Smooth muscle cell (in vitro differentiated cells): ENCODE data around the gene YBX1. TPM values are rescaled to one million over a fixed set of nuclear protein-coding genes. Genes with fewer than 3 reads are reported as not detected.

Experiments used
- DNase-seq: peaks from one replicate; lab custom pipeline; 2025; ENCODE audit not compliant: unreplicated experiment; lab: John Stamatoyannopoulos, UW
- H2AFZ ChIP-seq: fragments of 200-600 bp; sonication (generic); 2 replicates; pipeline ENCODE4 v1.6.0; 2016; ENCODE audit warnings: antibody characterized with exemption, low read depth, mild to moderate bottlenecking
- H3F3A ChIP-seq: fragments of 200-600 bp; sonication (generic); 2 replicates; pipeline ENCODE4 v1.6.0; 2017; ENCODE audit warnings: antibody characterized with exemption, low read depth
- H3K27ac ChIP-seq: fragments of 200-600 bp; sonication (generic); 2 replicates; pipeline ENCODE4 v1.5.1; 2016; ENCODE audit warnings: low read depth, mild to moderate bottlenecking
- H3K27me3 ChIP-seq: fragments of 200-600 bp; sonication (generic); 2 replicates; pipeline ENCODE4 v1.6.1; 2016; ENCODE audit warnings: low read depth, mild to moderate bottlenecking
- H3K36me3 ChIP-seq: fragments of 200-600 bp; sonication (generic); 2 replicates; pipeline ENCODE4 v1.5.1; 2016; ENCODE audit warnings: low read depth
- H3K4me1 ChIP-seq: fragments of 200-600 bp; sonication (generic); 2 replicates; pipeline ENCODE4 v1.5.1; 2016; ENCODE audit warnings: low read depth
- H3K4me2 ChIP-seq: fragments of 200-600 bp; sonication (generic); 2 replicates; pipeline ENCODE4 v1.6.0; 2016; ENCODE audit warnings: mild to moderate bottlenecking
- H3K4me3 ChIP-seq: fragments of 200-600 bp; sonication (generic); 2 replicates; pipeline ENCODE4 v1.5.1; 2016; ENCODE audit warnings: mild to moderate bottlenecking
- H3K79me2 ChIP-seq: fragments of 200-600 bp; sonication (generic); 2 replicates; pipeline ENCODE4 v1.6.0; 2016; ENCODE audit warnings: low read depth, mild to moderate bottlenecking
- H3K9ac ChIP-seq: fragments of 200-600 bp; sonication (generic); 2 replicates; pipeline ENCODE4 v1.6.0; 2016; ENCODE audit warnings: low read depth
- H3K9me3 ChIP-seq: fragments of 200-600 bp; sonication (generic); replicated peaks from 2 replicates; pipeline ENCODE4 v1.5.1; 2016; ENCODE audit warnings: low read depth
- H4K20me1 ChIP-seq: fragments of 200-600 bp; sonication (generic); 2 replicates; pipeline ENCODE4 v1.6.0; 2016; ENCODE audit warnings: low read depth
- CTCF ChIP-seq: fragments of 200-600 bp; sonication (generic); IDR thresholded peaks from 2 replicates; pipeline ENCODE4 v1.5.1; 2017; ENCODE audit warnings: borderline replicate concordance, mild to moderate bottlenecking, antibody characterized with exemption; ENCODE audit not compliant: insufficient read depth, poor library complexity, severe bottlenecking
- WGBS: methylation state at CpG from one replicate; pipeline ENCODE4 v1.1.7; 2016; ENCODE audit warnings: low lambda C conversion rate; 5-methylcytosine and 5-hydroxymethylcytosine counted together
- polyA plus RNA-seq: library from polyadenylated mRNA; unstranded; fragments of >200 nt; fragmentation: Nextera tagmentation; extraction: Ambion mirVana; gene quantifications from 2 replicates; pipeline ENCODE4 v1.2.1, GENCODE V29; 2016
- total RNA-seq: library from RNA; depleted of rRNA; stranded (reverse); fragments of >200 nt; gene quantifications from 2 replicates; pipeline ENCODE4 v1.2.3, GENCODE V29; 2014

YBX1 gene
- total and polyA plus RNA-seq, 2 experiments from 2014 or later: 284 to 587 TPM

GRCh38 chr1:42675467-42675866, 6.8 kb upstream of the YBX1 start:
- Histone ChIP-seq H3K27me3 (no peaks in the 10 kb centered on the region), H3K4me2 (no peak overlapping the region), H3K9ac (no peak overlapping the region)

DNA sequence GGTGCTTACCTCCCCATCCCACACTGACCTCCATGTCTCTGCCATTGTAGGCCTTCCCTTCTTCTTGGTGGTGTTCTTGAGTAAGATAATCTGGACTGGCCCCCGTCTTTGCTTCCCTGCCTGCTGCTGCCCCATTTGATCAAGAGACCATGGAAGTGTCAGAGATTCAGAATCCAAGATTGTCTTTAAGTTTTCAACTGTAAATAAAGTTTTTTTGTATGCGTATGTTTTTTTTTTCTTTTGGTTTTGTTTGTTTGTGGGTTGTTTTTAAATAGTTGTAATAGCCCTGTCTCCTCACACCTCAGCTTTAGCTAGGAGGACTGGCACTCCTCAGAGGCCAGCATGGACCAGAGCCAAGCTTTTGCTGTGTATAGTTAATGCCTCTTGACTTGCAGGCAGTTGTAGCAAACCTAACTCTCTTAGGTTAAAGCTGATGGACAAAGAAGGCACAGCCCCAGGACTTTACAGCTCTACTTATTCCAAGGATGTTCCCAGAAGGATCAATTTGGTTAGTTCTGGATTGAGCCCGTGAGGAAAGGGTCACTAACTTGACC, 5.6 kb upstream of the YBX1 start:
- Histone ChIP-seq H3K4me1 (peaks cover 10% of the 10 kb centered on the region), H3K4me2 (no peak overlapping the region), H3F3A (peaks cover 7% of the 10 kb centered on the region), H3K27me3 (no peaks in the 10 kb centered on the region), H3K36me3 (no peaks in the 10 kb centered on the region), H3K27ac (no peak overlapping the region), H4K20me1 (no peaks in the 10 kb centered on the region), H2AFZ (no peak overlapping the region), H3K4me3 (no peak overlapping the region), H3K79me2 (no peaks in the 10 kb centered on the region), H3K9ac (no peak overlapping the region), H3K9me3 (no peaks in the 10 kb centered on the region)
- TF ChIP-seq CTCF: no peak
- DNase-seq: no peak
- WGBS: 97% methylated on average over 3 of the region's 3 CpGs

More at GRCh38 chr1:42675467-42675866, 6.8 kb upstream of the YBX1 start:
- 96% methylated on average over 3 of the region's 3 CpGs for WGBS
- TF ChIP-seq CTCF: no peak
- DNase-seq: no peak
- Histone ChIP-seq H3K27ac (no peak overlapping the region), H3F3A (peaks cover 7% of the 10 kb centered on the region), H4K20me1 (no peaks in the 10 kb centered on the region), H3K79me2 (no peaks in the 10 kb centered on the region), H3K4me1 (peaks cover 1% of the 10 kb centered on the region), H2AFZ (no peak overlapping the region), H3K4me3 (no peak overlapping the region), H3K9me3 (no peaks in the 10 kb centered on the region), H3K36me3 (no peaks in the 10 kb centered on the region)

GRCh38 chr1:42679364-42679983, 2.7 kb upstream of the YBX1 start:
- no peaks in the 10 kb centered on the region for H3K9me3 ChIP-seq
- peaks cover 16% of the 10 kb centered on the region for H3K79me2 ChIP-seq
- peaks cover 16% of the 10 kb centered on the region for H4K20me1 ChIP-seq
- no peaks in the 10 kb centered on the region for H3K36me3 ChIP-seq
- no peak overlapping the region for H3K4me3 ChIP-seq
- WGBS: 85% methylated on average over 10 of the region's 10 CpGs
- H3K4me1 ChIP-seq: peaks cover 18% of the 10 kb centered on the region
- TF ChIP-seq CTCF: no peak
- no peaks in the 10 kb centered on the region for H3K27me3 ChIP-seq
- no peak overlapping the region for H2AFZ ChIP-seq
- H3K9ac ChIP-seq: no peak overlapping the region
- DNase-seq: no peak
- H3F3A ChIP-seq: peaks cover 7% of the 10 kb centered on the region
- H3K4me2 ChIP-seq: no peak overlapping the region
- peak overlapping the region; percentile 17 for H3K27ac ChIP-seq

DNA sequence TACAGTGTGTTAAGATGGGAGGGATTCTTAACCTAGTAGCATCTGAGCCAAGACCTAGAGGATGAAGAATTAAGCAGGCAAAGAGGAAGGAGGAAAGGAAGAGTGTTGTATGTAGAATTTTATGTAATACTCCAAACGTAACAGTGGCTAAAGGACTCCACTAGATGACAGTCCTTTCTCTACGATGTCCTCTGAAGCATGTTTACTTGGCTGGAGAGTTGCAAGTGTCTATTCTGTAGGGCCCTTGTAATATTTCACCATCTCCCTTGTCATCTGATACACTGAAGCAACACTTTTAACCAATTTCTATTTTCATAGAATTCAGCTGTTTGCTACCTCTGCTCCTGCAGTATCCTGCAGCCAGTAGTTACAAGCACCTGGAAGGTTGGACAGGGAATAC, 2.2 kb upstream of the YBX1 start:
- H3K27ac ChIP-seq: peak overlapping the region; percentile 17
- no peak for TF ChIP-seq CTCF
- peaks cover 22% of the 10 kb centered on the region for H4K20me1 ChIP-seq
- peak overlapping the region; percentile 90 for H3K4me2 ChIP-seq
- peaks cover 24% of the 10 kb centered on the region for H3K4me1 ChIP-seq
- peaks cover 7% of the 10 kb centered on the region for H3F3A ChIP-seq
- H3K4me3 ChIP-seq: no peak overlapping the region
- peaks cover 22% of the 10 kb centered on the region for H3K79me2 ChIP-seq
- no peak overlapping the region for H3K9ac ChIP-seq
- H3K27me3 ChIP-seq: no peaks in the 10 kb centered on the region
- H3K9me3 ChIP-seq: no peaks in the 10 kb centered on the region
- no peaks in the 10 kb centered on the region for H3K36me3 ChIP-seq
- no peak for DNase-seq
- H2AFZ ChIP-seq: no peak overlapping the region
- 80% methylated on average over 2 of the region's 2 CpGs for WGBS
